AG08396 (cell line): ENCODE results near the gene ZDHHC8.
A peak's percentile ranks its signal among the peaks of the same experiment; 100 is the strongest.

Experiments used
- DNase-seq: peaks from one replicate; pipeline ENCODE4 v3.0.0; 2012; ENCODE audit warnings: low spot score, mixed read lengths

Gene ZDHHC8

DNA sequence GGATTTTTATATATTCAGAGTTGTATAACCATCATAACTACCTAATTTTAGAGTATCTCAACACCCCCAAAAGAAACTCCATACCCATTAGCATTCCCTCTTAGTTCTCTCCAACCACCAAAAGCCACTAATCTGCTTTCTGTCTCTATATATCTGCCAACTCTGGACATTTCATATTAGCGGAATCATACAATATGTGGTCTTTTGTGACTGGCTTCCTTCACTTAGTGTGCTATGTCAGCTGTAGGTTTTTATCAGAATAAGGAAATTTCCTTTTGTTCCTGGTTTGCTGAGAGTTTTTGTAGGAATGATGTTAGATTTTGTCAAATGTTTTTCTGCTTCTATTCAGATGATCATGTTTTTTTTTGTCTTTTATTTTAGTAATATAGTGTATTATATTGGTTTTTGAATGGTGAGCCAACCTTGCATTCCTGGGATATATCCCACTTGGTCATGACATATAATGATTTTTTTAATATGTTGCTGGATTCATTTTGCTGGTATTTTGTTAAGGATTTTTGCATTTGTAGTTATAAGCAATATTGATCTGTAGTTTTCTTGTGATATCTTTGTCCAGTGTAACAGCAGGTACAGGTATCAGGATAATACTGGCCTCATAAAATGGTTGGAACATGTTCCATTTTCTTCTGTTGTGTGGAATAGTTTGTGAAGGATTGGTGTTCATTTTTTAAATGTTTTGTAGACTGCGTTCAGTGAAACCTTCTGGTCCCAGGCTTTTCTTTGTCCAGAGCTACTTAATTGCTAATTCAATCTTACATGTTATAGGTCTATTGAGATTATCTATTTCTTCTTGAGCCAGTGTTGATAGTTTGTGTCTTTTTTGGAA, 34.8 kb upstream of the ZDHHC8 start:
- no peak for DNase-seq

- no peak for DNase-seq
Observed at GRCh38 chr22:20099099-20099711, 32.4 kb upstream of the ZDHHC8 start.

DNA sequence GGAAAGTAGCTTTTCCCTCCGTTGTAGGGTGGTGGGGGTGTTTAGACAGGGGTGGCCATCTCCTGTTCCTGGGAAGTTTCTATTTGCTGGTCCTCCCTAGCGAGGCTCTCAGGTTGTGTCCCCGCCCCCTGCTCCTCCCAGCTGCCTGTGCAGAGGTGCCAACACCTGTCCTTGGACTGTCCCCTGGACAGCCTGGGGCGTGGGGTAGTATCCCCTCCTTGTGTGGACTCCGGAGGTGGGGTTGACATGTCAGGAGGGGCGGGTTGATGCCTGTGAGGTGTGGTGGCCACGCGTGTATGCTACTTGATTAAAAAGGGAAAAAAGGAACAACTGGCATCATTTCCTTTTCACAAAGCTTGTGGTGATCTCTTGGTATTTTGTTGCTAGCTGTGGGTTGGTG, 30.0 kb upstream of the ZDHHC8 start:
- no peak for DNase-seq

DNA sequence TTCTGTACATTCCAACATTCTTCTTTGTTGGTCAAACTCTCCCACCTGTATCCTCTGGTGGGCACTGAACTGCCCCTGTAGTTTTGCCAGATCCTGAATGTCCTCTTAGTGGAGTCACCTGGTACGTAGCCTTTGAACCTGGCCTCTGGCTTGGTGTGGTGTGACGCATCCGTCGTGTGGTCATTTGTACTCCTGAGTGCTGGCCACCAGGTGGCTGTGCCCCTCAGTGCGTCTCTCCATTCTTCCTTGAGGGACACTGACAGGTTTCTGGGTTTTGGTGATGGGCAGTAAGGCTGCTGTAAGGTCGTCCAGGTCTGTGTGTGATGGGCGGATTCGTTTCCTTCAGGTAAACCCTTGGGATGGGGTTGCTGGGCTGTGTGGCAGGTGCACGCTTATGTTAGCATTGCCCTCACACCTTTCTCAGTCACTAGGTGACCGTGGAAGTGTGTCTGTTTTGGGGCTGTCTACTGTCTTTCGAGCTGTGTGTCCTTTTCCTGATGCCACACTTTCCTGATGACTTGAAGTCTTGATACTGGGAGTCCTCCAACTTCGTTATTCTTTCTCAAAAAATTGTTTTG, 29.3 kb upstream of the ZDHHC8 start:
- no peak for DNase-seq

- DNase-seq = no peak
Observed at GRCh38 chr22:20105456-20106204, 26.0 kb upstream of the ZDHHC8 start.

GRCh38 chr22:20106205-20106848, 25.3 kb upstream of the ZDHHC8 start:
- DNase-seq = no peak

DNA sequence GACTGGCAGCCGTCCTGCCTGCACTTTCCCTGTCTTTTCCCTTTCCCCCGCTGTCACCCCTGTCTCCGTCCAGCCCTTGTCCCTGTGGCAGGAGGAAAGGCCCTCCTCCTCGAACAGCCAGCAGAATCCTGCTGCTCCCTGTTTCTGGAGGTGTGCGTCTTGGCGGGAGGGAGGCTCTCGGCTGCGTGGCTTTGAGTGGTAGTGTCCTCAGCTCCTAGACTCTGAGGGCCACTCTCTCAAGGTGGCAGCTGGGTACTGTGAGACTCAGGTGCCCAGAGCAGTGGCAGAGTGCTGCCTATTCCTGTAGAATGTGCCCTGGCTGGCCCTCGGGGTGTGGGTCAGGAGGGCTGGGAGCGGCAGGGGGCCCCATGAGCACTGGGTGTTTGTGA, 24.8 kb upstream of the ZDHHC8 start:
- no peak for DNase-seq

- no peak for DNase-seq
Observed at GRCh38 chr22:20107471-20107901, 24.1 kb upstream of the ZDHHC8 start.

GRCh38 chr22:20107951-20108756, 23.4 kb upstream of the ZDHHC8 start:
- no peak for DNase-seq

DNA sequence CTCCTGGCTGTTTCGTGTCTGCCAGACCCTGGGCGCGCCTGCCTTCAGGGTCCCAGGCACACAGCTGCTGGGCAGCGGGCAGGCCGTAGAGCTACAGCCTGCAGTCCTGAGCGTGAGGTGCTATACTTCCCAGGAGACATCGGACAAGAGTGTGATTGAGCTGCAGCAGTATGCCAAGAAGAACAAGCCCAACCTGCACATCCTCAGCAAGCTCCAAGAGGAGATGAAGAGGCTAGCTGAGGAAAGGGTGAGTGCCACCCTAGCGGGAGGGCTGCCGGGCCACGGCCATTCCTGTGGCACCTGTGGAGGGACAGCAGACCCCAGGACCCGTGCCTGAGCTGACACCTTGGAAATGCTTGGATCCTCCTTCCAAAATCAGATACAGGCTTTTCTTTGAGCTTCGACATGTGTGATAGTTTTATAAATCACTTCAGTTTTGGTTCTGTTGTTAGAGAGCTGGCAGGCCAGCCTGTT, 22.8 kb upstream of the ZDHHC8 start:
- DNase-seq = no peak

GRCh38 chr22:20109411-20110358, 21.9 kb upstream of the ZDHHC8 start:
- no peak for DNase-seq

- DNase-seq = no peak
Observed at GRCh38 chr22:20110359-20110985, 21.1 kb upstream of the ZDHHC8 start.

DNA sequence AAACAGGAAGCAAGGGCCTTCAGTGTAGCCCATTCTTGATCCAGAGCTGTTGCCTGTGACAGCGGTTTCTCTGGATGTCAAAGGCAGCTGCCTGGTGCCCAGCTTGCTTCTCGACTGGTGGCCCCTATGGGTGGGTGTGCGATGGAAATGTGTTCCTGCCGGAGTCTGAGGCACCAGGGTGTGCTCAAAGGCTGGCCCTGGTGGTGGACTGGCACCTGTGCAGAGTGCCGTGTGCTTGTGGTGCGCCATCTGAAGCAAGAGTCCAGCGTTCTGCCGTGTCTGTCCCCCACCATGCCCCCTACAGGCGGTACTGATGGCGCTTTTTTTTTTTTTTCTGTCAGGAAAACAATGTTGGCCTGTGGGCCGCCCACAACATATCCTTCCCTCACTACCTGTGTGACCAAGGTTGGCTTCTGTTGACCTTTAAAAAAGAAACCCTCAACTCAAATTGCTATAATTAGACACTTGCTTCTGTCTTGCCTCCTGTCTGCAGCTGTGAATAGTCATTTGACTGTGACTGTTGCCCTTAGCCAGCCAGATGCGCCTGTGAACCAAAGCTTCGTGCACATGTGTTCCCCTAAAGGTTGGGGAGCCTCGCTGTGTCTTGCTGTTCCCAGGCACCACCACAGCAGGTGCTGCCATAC, 20.4 kb upstream of the ZDHHC8 start:
- peak; percentile 54 for DNase-seq

- no peak for DNase-seq
Observed at GRCh38 chr22:20111689-20112622, 19.6 kb upstream of the ZDHHC8 start.

DNA sequence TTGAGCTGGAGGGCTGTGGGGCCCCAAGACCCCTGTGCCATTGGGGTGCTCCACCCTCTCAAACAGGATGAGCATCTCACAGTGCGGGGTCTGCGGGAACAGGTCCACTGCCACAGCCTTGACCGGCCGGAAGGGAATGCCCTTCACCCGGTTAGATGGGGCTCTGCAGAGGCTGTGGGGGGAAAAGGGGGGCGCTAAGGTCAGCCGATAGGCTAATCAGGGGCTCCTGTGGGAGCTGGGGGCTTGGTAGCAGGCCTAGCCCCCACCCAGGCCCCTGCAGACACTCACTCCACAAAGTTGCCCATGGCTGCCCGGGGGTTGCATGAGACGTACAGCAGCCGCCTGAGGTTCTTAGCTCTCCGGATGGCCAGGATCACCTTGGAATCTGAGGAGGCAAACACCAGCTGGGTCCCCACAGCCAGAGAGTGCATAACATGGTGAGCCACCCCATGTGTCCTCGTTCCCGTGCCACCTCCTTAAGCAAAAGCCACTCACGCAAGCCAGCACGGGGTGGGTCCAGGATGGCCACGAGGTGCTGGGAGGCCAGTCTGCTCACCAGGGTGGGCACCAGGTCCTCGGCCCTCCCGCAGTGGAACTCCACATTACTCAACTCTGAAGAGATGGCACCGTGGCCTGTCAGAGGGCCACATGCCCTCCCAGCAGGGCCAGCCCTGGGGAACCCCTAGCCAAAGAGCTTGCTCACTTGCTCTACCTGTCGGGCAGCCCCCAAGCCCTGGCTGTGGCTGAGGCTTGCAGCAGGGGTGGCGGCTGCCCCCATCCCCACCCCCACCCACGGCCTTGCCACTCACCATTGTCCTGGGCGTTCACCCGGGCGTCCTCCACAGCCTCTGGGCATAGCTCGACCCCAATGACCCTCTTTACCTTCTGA, 18.7 kb upstream of the ZDHHC8 start:
- DNase-seq = no peak

DNA sequence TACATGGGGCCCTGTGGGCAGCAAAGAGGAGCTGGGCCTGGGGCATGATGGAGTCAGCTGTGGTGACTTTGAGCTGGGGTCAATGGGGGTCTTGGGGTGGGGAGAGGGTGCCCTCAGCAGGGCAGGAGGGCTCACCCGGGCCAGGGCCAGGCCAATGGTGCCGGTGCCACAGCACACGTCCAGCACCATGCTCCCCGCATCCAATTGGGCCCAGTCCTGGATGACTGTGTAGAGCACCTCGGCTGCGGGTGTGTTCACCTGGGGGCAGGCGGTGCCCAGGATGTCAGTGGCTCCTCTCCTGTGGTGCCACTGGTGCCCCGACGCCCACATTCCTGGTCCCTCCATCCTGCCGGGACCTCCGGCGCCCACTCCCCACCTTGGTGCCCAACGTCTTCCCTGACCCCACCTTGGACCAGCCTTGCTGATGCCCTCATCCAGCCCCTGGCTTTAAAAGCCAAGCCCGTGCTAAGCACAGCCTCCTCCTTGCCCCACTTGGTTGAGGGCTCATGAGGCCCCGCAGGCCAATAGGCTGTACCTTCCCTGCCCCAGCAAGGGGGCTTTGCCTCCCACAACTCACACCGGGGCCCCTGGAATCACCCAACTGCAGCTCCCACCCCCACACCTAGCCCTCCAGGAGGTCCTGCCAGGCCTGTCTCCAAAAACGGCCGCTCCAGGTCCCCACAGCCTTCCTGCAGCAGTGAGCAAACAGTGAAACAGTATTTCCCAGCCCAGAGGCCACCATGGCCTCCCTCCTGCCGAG, 17.9 kb upstream of the ZDHHC8 start:
- no peak for DNase-seq
